ENCODE data around the gene CAPN9. TPM values are rescaled to one million over a fixed set of nuclear protein-coding genes. Genes with fewer than 3 reads are reported as not detected.

CAPN9 gene
- total RNA-seq, 4 donors from 2014 or later, result not detected

DNA sequence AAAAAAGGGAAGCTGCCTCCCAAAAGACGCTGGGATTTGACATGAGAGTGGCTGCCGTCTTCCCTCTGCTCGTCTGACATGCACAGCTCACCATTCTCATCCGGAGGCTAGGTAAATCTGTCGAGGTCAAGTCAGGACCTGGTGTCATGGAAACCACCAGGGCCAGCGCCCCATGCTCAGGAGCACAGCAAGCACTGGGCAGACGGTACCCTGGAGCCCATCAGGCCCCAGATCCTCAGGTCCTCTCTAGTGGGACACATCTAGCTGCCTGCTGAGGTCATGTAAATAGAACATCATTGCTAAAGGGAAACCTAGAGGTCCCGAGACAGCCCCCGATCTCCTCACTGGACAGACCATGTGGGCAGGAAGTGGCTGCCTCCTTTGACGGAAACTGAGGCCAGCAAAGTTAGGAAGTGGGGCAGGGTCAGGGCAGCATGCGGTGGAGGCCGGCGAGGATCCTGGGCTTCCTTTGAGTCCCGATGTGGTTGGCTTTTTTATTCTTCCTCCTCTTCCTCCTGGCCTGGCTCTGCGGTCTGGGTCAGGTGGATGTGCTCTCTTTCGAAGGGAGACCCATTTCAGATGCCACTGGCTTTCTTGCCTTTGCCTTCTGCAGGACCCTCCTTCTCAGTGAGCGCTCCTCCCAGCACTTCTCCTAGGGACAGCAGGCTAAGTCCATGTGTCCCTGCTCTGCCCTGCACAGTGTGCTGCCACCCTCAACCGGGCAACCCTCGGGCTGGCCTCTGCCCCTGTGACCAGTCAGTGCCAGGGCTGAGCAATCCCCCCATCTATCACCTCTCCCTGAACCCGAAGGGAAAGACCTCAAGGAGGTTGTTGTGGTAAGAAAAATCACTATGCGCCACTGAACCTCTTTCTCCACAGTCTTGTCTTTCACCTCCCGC lies 39.2 kb upstream of the CAPN9 start:
- TF ChIP-seq, protein P1, sequence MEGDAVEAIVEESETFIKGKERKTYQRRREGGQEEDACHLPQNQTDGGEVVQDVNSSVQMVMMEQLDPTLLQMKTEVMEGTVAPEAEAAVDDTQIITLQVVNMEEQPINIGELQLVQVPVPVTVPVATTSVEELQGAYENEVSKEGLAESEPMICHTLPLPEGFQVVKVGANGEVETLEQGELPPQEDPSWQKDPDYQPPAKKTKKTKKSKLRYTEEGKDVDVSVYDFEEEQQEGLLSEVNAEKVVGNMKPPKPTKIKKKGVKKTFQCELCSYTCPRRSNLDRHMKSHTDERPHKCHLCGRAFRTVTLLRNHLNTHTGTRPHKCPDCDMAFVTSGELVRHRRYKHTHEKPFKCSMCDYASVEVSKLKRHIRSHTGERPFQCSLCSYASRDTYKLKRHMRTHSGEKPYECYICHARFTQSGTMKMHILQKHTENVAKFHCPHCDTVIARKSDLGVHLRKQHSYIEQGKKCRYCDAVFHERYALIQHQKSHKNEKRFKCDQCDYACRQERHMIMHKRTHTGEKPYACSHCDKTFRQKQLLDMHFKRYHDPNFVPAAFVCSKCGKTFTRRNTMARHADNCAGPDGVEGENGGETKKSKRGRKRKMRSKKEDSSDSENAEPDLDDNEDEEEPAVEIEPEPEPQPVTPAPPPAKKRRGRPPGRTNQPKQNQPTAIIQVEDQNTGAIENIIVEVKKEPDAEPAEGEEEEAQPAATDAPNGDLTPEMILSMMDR (IDR thresholded peaks at IDR 0.05; ENCODE audit: low read depth), result no peak

DNA sequence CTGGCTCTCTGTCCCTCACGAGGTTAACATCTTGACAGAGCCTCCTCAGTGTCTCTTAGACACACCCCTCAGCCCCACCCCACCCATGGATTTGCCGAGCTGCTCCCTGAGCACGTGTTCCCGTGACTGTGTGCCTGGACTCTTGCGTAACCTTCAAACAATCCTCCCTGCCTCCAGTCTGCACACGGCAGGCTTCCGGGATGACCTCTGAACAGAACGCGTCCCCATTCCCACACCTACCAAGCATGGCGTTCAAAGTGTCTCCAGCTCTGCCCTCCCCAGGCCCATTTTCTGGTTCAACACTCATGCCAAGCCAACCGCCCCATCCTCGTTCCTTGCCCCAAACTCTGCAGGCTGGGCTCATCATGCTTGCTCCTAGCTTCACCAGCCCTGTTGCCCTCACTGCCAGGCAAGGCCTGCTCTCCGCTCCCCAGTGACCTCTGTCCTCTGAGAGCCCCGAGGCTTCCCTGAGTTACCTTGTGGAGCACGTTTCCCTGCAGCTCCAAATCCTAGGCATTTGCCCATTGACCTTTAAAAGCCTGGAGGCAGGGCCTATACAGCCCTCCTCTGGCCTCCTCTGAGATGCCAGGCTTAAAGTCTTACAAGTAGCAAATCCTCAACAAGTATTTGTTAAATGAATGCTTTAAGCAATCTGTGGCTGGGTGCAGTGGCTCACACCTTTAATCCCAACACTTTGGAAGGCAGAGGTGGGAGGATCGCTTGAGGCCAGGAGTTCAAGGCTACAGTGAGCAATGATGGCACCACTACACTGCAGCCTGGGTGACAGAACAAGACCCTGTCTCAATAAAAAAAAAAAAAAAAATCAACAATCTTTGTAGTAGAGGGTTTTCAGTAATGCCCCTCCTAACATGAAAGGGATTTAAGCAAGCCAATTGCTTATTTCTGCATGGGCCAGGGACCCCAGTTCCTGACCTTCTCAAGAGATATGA lies 38.3 kb upstream of the CAPN9 start:
- TF ChIP-seq, protein P1 (IDR thresholded peaks at IDR 0.05; ENCODE audit: low read depth), result no peak

DNA sequence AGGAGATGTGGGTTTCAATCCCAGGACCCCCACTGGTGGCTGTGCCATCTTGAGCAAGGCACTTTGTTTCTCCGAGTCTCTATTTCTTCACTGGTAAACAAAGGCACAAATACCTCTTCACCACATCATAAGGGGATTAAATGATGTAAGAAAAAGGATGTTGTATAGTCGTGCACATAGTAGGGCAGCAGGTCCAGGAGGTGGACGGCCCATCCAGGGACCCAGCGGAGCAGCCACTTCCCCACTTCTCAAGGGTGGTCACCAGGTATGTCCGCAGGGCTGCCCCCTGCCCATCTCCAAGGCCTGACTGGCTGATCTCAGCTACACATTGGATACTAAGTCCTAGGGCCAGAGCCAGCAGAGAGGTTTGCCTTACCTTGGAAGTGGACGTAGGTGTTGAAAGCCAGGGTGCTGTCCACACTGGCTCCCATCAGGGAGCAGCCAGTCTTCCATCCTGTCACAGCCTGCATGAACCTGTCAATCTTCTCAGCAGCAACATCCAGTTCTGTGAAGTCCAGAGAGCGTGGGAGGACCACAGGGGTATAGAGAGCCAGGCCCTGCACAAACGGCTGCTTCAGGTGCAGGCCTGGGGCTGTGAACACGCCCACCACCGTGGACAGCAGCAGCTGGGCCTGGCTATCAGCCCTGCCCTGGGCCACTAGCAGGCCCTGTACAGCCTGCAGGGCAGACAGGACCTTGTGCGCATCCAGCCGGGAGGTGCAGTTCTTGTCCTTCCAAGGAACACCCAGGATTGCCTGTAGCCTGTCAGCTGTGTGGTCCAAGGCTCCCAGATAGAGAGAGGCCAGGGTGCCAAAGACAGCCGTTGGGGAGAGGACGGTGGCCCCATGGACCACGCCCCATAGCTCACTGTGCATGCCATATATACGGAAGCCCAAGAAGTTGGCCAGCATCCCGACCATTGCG lies 37.3 kb upstream of the CAPN9 start:
- TF ChIP-seq, protein P1 (IDR thresholded peaks at IDR 0.05; ENCODE audit: low read depth), result no peak

DNA sequence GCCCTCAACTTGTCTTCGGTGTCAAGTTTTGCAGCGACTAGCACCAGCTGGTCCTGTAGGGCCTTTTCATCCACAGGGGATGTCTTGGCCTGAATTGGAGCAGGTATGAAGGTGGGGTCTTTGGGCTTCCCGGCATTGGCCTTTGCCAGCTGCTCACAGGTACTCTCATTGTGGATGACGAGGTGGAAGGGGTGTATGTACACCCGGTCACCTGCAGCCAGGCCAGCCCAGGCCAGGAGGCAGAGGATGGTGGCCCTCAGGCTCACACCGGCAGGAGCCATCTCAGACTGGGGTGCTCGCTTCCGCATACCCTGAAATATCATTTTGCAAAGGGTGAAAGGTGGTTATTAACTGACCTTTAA lies 36.7 kb upstream of the CAPN9 start:
- TF ChIP-seq, protein P1 (IDR thresholded peaks at IDR 0.05; ENCODE audit: low read depth), result no peak

DNA sequence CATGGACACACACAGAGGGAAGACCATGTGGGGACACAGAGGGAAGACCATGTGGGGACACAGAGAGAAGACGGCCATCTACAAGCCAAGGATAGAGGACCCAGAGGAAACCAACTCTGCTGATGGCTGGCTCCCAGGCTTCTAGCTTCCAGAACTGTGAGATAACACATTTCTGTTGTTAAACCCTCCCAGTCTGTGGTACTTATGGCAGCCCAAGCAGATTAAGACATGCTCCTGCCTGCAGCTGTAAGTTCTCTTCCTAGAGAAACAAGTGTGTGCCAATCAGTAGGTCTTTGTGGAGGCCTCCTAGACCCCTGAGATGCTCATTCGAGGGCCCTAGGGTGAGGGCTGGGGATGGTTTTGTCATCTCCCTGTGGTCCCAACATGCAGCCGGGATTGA lies 35.9 kb upstream of the CAPN9 start:
- TF ChIP-seq, protein P1 (IDR thresholded peaks at IDR 0.05; ENCODE audit: low read depth), result no peak

DNA sequence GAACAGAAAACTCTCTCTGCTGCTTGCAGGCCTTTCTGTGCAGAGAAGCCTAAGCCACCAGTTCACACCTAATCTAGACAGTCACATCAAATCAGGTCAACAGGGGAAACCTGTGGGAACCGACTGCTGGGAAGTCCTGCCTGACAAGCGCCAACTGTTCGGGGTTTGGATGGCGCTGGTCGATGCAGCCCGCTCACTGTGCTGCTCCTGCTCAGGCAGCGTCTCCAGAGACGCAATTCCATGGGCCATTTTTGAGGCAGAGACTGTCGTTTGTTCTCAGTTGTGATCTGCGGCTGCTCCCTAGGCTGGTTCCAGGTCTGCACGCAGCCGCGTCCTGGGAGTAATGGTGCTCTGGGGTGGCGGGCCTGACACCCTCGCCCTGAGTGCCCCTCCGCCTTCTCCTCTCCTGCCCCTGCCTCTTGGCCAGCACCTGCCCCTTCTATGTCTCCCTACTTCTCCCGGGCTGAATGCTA lies 34.7 kb upstream of the CAPN9 start:
- TF ChIP-seq, protein P1 (IDR thresholded peaks at IDR 0.05; ENCODE audit: low read depth), result no peak

All from subcutaneous adipose tissue (tissue), 4 donors.